IMR-90 (cell line): ENCODE measurements around the gene CDK5RAP2. TPM values are rescaled to one million over a fixed set of nuclear protein-coding genes. Genes with fewer than 3 reads are reported as not detected.

Source experiments
- ATAC-seq: fragments of 200-7000 bp; cut with Tn5 transposase; 2 replicates; pipeline ENCODE4 v1.9.1; 2020; ENCODE audit warnings: low read depth, mild to moderate bottlenecking, moderate library complexity
- BruUV-seq: library from RNA; stranded (reverse); fragments of 400-500 nt; replicated peaks from 2 replicates; lab custom pipeline; 2021; lab: Mats Ljungman, UMichigan
- CTCF ChIA-PET: fragments of 300-600 bp; formaldehyde crosslinking; extraction: SDS; loops from one replicate; lab custom pipeline; 2021; ENCODE audit warnings: antibody characterized with exemption; lab: Yijun Ruan, JAX
- POLR2A ChIA-PET: fragments of 300-600 bp; sonication (Branson Sonifier 250); formaldehyde crosslinking; loops from one replicate; lab custom pipeline; 2022; ENCODE audit warnings: antibody characterized with exemption; ENCODE audit not compliant: unreplicated experiment; lab: Charles Lee
- DNase-seq: peaks from one replicate; pipeline ENCODE4 v3.0.0; 2013
- H2AFZ ChIP-seq: replicated peaks from 2 replicates; pipeline ENCODE3; 2013; ENCODE audit warnings: low read length, mild to moderate bottlenecking; ENCODE audit not compliant: poor library complexity
- H2AK5ac ChIP-seq: 2 replicates; pipeline ENCODE4 v1.6.1; 2013; ENCODE audit warnings: low read depth, low read length, inconsistent platforms
- H2AK9ac ChIP-seq: replicated peaks from 2 replicates; pipeline ENCODE3; 2013; ENCODE audit warnings: mild to moderate bottlenecking, low read depth, low read length, moderate library complexity; ENCODE audit not compliant: poor library complexity
- H2BK120ac ChIP-seq: 2 replicates; pipeline ENCODE4 v1.6.1; 2013; ENCODE audit warnings: low read depth, low read length, inconsistent platforms
- H2BK15ac ChIP-seq: 3 replicates; pipeline ENCODE4 v1.6.1; 2013; ENCODE audit warnings: low read depth, low read length, inconsistent platforms
- H2BK20ac ChIP-seq: 2 replicates; pipeline ENCODE4 v1.6.1; 2013; ENCODE audit warnings: low read depth, mild to moderate bottlenecking, inconsistent platforms, low read length, moderate library complexity
- H2BK5ac ChIP-seq: 2 replicates; pipeline ENCODE4 v1.6.1; 2013; ENCODE audit warnings: mild to moderate bottlenecking, low read depth, low read length, inconsistent platforms; ENCODE audit not compliant: poor library complexity, severe bottlenecking
- H3K14ac ChIP-seq: replicated peaks from 2 replicates; pipeline ENCODE4 v1.6.1; 2013; ENCODE audit warnings: low read depth, low read length, inconsistent platforms
- H3K18ac ChIP-seq: 2 replicates; pipeline ENCODE4 v1.6.1; 2013; ENCODE audit warnings: low read depth, low read length, control low read depth
- H3K23ac ChIP-seq: 2 replicates; pipeline ENCODE4 v1.6.1; 2013; ENCODE audit warnings: low read depth, low read length, inconsistent platforms
- H3K27ac ChIP-seq: 2 replicates; pipeline ENCODE4 v1.5.1; 2013; ENCODE audit warnings: mild to moderate bottlenecking, control low read depth, low read length; ENCODE audit not compliant: insufficient read depth
- H3K27me3 ChIP-seq: 2 replicates; pipeline ENCODE4 v1.6.1; 2013; ENCODE audit warnings: low read length; ENCODE audit not compliant: control insufficient read depth, insufficient read depth
- H3K36me3 ChIP-seq: 2 replicates; pipeline ENCODE4 v1.6.1; 2013; ENCODE audit warnings: low read length, mixed read lengths; ENCODE audit not compliant: control insufficient read depth, insufficient read depth
- H3K4ac ChIP-seq: 2 replicates; pipeline ENCODE4 v1.6.1; 2013; ENCODE audit warnings: low read depth, low read length, inconsistent platforms
- H3K4me1 ChIP-seq: 2 replicates; pipeline ENCODE4 v1.6.1; 2013; ENCODE audit warnings: low read length, mixed read lengths; ENCODE audit not compliant: control insufficient read depth, insufficient read depth
- H3K4me2 ChIP-seq: 2 replicates; pipeline ENCODE4 v1.6.1; 2013; ENCODE audit warnings: low read depth, mild to moderate bottlenecking, control low read depth, low read length, moderate library complexity
- H3K4me3 ChIP-seq: 2 replicates; pipeline ENCODE4 v1.5.1; 2013; ENCODE audit warnings: low read depth, mild to moderate bottlenecking, control low read depth, low read length, moderate library complexity; ENCODE audit not compliant: insufficient read depth
- H3K56ac ChIP-seq: 2 replicates; pipeline ENCODE4 v1.6.1; 2013; ENCODE audit warnings: low read length, inconsistent platforms; ENCODE audit not compliant: insufficient read depth; ENCODE audit errors: extremely low read depth
- H3K79me1 ChIP-seq, 2 experiments: 2 replicates each; pipeline ENCODE4 v1.6.1; 2013; ENCODE audit warnings: low read length in 2 of 2, inconsistent platforms in 1 of 2, low read depth in 1 of 2
- H3K9ac ChIP-seq: 2 replicates; pipeline ENCODE4 v1.6.1; 2013; ENCODE audit warnings: low read depth, low read length, control low read depth
- H3K9me1 ChIP-seq: 2 replicates; pipeline ENCODE4 v1.6.1; 2013; ENCODE audit warnings: low read length, inconsistent platforms; ENCODE audit not compliant: insufficient read depth
- H3K9me3 ChIP-seq: 2 replicates; pipeline ENCODE4 v1.6.1; 2013; ENCODE audit warnings: low read length; ENCODE audit not compliant: control insufficient read depth, insufficient read depth
- H4K20me1 ChIP-seq: 2 replicates; pipeline ENCODE4 v1.6.1; 2013; ENCODE audit warnings: low read length, inconsistent platforms; ENCODE audit not compliant: insufficient read depth
- H4K5ac ChIP-seq: 2 replicates; pipeline ENCODE4 v1.6.1; 2013; ENCODE audit warnings: mild to moderate bottlenecking, low read depth, low read length, control low read depth
- H4K8ac ChIP-seq, 2 experiments: 2 replicates each; pipeline ENCODE4 v1.6.1; 2013; ENCODE audit warnings: low read depth in 2 of 2, low read length in 2 of 2, control low read depth in 1 of 2, inconsistent platforms in 1 of 2
- H4K91ac ChIP-seq: 2 replicates; pipeline ENCODE4 v1.6.1; 2013; ENCODE audit warnings: low read depth, low read length, inconsistent platforms; ENCODE audit not compliant: insufficient read depth
- BHLHE40 ChIP-seq: fragments of 150-350 bp; IDR thresholded peaks from 2 replicates; pipeline ENCODE4 v1.6.1; 2016; ENCODE audit warnings: mild to moderate bottlenecking, low read depth, low read length
- CEBPB ChIP-seq: IDR thresholded peaks from 2 replicates; pipeline ENCODE4 v1.6.1; 2012; ENCODE audit warnings: low read depth, low read length, improper control_type of control experiment
- CHD1 ChIP-seq: IDR thresholded peaks from 2 replicates; pipeline ENCODE4 v1.6.1; 2012; ENCODE audit warnings: low read depth, low read length, improper control_type of control experiment
- FOS ChIP-seq: fragments of 150-350 bp; IDR thresholded peaks from 2 replicates; pipeline ENCODE4 v1.6.1; 2016; ENCODE audit warnings: low read depth, low read length
- MAFK ChIP-seq: IDR thresholded peaks from 2 replicates; pipeline ENCODE4 v1.6.1; 2012; ENCODE audit warnings: low read depth, low read length, improper control_type of control experiment
- MXI1 ChIP-seq: IDR thresholded peaks from 2 replicates; pipeline ENCODE4 v1.6.1; 2012; ENCODE audit warnings: low read depth, mild to moderate bottlenecking, low read length, moderate library complexity, borderline replicate concordance
- RFX5 ChIP-seq: IDR thresholded peaks from 2 replicates; pipeline ENCODE4 v1.8.0; 2012; ENCODE audit warnings: low read depth, mild to moderate bottlenecking, low read length, moderate library complexity
- WGBS, 2 experiments: methylation state at CpG; one replicate each; pipeline versions ENCODE4 v1.1.5 to v1.1.7; 2013; ENCODE audit warnings: missing lambda C conversion rate in 2 of 2; ENCODE audit not compliant: insufficient read length in 1 of 2; ENCODE audit errors: extremely low coverage in 2 of 2; 5-methylcytosine and 5-hydroxymethylcytosine counted together
- dilution Hi-C: fragments of 300-500 bp; cut with HindIII; formaldehyde crosslinking; loops from one replicate; pipeline ENCODE4 v1.14.3; 2018; ENCODE audit warnings: low sequenced_read_pairs; ENCODE audit not compliant: unreplicated experiment
- in situ Hi-C: fragments of 300-500 bp; cut with MboI; formaldehyde crosslinking; loops from 3 replicates; pipeline ENCODE4 v1.14.3; 2019; ENCODE audit warnings: low sequenced_read_pairs, inconsistent platforms, mixed read lengths
- intact Hi-C: fragments of 100-400 bp; cut with micrococcal nuclease; formaldehyde crosslinking; loops from 2 replicates; pipeline ENCODE4 v1.10.0; 2022
- polyA plus RNA-seq, 3 experiments: library from polyadenylated mRNA; depleted of rRNA; stranded (reverse); fragments of >200 nt; gene quantifications; 2 replicates each; pipeline ENCODE4 v1.2.3, GENCODE V29; 2012; ENCODE audit warnings: low replicate concordance in 1 of 3
- total RNA-seq: library from RNA; depleted of rRNA; stranded (reverse); fragments of >200 nt; gene quantifications from 2 replicates; pipeline ENCODE4 v1.2.3, GENCODE V29; 2012
- TF ChIP-seq, protein P1 (sequence below): fragments of 150-350 bp; IDR thresholded peaks from 2 replicates; pipeline ENCODE4 v1.6.1; 2017; ENCODE audit warnings: mild to moderate bottlenecking, antibody characterized with exemption, low read length, low read depth
- TF ChIP-seq, protein P2 (sequence below): conservative IDR thresholded peaks from 2 replicates; pipeline ENCODE4 v1.5.1; 2012; ENCODE audit warnings: mild to moderate bottlenecking, low read depth, low read length, improper control_type of control experiment
- TF ChIP-seq, protein P3 (sequence below): fragments of 150-350 bp; IDR thresholded peaks from 2 replicates; pipeline ENCODE4 v1.6.1; 2016; ENCODE audit warnings: low read depth, mild to moderate bottlenecking, low read length, moderate library complexity, borderline replicate concordance

The CDK5RAP2 gene
- total and polyA plus RNA-seq, 2 of the 4 experiments (the other 2 are of a cell fraction), result 29.5 to 31.7 TPM

DNA sequence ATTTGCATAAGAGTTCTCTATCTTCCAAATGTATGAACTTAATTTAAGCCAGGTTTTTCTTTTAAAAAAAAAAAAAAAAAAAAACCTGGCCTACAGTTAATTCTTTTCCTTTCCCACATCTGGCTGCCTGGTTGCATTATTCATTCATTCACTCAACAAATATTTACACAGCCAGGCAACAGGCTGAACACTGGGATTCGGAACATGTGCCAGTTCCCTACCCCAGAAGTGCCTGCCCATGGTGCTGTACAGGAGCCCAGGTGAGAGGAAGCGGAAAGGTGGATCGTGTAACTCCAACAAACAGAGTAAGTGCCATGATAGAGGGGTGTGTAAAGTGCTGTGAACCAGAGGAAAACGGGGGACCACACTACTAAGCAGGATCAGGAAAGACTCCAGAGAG, 93.6 kb downstream of the CDK5RAP2 start:
- no TSS peak for BruUV-seq
- H3K56ac ChIP-seq, result no peak overlapping the region
- no peak for ATAC-seq
- no peak overlapping the region for H3K27ac ChIP-seq
- no peak overlapping the region for H3K4me2 ChIP-seq
- peaks cover 13% of the 10 kb centered on the region for H3K36me3 ChIP-seq
- H3K14ac ChIP-seq, result no peak overlapping the region
- no peak overlapping the region for H4K5ac ChIP-seq
- H3K23ac ChIP-seq, result no peak overlapping the region
- no peak overlapping the region for H2BK5ac ChIP-seq
- H2AK5ac ChIP-seq, result no peak overlapping the region
- H3K18ac ChIP-seq, result no peak overlapping the region
- no peak overlapping the region for H2BK120ac ChIP-seq
- H3K79me1 ChIP-seq, result no peaks in the 10 kb centered on the region
- in situ Hi-C loops (no loop called here), intact Hi-C loops (no loop called here), dilution Hi-C loops (no loop called here)
- no peak overlapping the region for H3K4me3 ChIP-seq
- no peaks in the 10 kb centered on the region for H3K9me1 ChIP-seq
- 100% methylated on average over 2 of the region's 4 CpGs; no CpG with 5 or more reads in 1 of the 2 experiments for WGBS, 2 experiments
- H4K20me1 ChIP-seq, result no peaks in the 10 kb centered on the region
- POLR2A ChIA-PET, result no interaction called here
- TF ChIP-seq, protein P1, sequence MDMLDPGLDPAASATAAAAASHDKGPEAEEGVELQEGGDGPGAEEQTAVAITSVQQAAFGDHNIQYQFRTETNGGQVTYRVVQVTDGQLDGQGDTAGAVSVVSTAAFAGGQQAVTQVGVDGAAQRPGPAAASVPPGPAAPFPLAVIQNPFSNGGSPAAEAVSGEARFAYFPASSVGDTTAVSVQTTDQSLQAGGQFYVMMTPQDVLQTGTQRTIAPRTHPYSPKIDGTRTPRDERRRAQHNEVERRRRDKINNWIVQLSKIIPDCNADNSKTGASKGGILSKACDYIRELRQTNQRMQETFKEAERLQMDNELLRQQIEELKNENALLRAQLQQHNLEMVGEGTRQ, result no peak
- TF ChIP-seq FOS, result no peak
- TF ChIP-seq BHLHE40, result no peak
- no peak for TF ChIP-seq RFX5
- no peak for TF ChIP-seq MXI1
- TF ChIP-seq, protein P2, sequence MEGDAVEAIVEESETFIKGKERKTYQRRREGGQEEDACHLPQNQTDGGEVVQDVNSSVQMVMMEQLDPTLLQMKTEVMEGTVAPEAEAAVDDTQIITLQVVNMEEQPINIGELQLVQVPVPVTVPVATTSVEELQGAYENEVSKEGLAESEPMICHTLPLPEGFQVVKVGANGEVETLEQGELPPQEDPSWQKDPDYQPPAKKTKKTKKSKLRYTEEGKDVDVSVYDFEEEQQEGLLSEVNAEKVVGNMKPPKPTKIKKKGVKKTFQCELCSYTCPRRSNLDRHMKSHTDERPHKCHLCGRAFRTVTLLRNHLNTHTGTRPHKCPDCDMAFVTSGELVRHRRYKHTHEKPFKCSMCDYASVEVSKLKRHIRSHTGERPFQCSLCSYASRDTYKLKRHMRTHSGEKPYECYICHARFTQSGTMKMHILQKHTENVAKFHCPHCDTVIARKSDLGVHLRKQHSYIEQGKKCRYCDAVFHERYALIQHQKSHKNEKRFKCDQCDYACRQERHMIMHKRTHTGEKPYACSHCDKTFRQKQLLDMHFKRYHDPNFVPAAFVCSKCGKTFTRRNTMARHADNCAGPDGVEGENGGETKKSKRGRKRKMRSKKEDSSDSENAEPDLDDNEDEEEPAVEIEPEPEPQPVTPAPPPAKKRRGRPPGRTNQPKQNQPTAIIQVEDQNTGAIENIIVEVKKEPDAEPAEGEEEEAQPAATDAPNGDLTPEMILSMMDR, result no peak
- TF ChIP-seq CEBPB, result no peak
- TF ChIP-seq, protein P3, sequence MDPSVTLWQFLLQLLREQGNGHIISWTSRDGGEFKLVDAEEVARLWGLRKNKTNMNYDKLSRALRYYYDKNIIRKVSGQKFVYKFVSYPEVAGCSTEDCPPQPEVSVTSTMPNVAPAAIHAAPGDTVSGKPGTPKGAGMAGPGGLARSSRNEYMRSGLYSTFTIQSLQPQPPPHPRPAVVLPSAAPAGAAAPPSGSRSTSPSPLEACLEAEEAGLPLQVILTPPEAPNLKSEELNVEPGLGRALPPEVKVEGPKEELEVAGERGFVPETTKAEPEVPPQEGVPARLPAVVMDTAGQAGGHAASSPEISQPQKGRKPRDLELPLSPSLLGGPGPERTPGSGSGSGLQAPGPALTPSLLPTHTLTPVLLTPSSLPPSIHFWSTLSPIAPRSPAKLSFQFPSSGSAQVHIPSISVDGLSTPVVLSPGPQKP, result no peak
- TF ChIP-seq CHD1, result no peak
- TF ChIP-seq MAFK, result no peak
- no peak overlapping the region for H2AFZ ChIP-seq
- no peaks in the 10 kb centered on the region for H3K9me3 ChIP-seq
- no peak overlapping the region for H4K8ac ChIP-seq
- H3K9ac ChIP-seq, result no peak overlapping the region
- no peak for DNase-seq
- H2BK20ac ChIP-seq, result no peak overlapping the region
- CTCF ChIA-PET, result no interaction called here
- no peaks in the 10 kb centered on the region for H3K27me3 ChIP-seq
- H2BK15ac ChIP-seq, result no peak overlapping the region
- no peak overlapping the region for H2AK9ac ChIP-seq
- no peak overlapping the region for H4K91ac ChIP-seq
- no peak overlapping the region for H3K4ac ChIP-seq
- H3K4me1 ChIP-seq, result no peaks in the 10 kb centered on the region; the same call in 1 of the 2 replicates
